Measurements from ENCODE around the gene ICAM3. TPM values are rescaled to one million over a fixed set of nuclear protein-coding genes. Genes with fewer than 3 reads are reported as not detected.

The ICAM3 gene
- total RNA-seq, 1 donor from 2014 or later: 8.7 TPM

- no peak for DNase-seq (ENCODE audit: low read depth in 2 of 2)
Observed at GRCh38 chr19:10292789-10293636, 46.4 kb downstream of the ICAM3 start.

- peak; percentile 50 to 58 for DNase-seq (ENCODE audit: low read depth in 2 of 2)
Observed at GRCh38 chr19:10292206-10292788, 47.1 kb downstream of the ICAM3 start.

GRCh38 chr19:10291554-10292205 lies 47.7 kb downstream of the ICAM3 start:
- DNase-seq (ENCODE audit: low read depth in 2 of 2): no peak

GRCh38 chr19:10290876-10291553 lies 48.4 kb downstream of the ICAM3 start:
- no peak for DNase-seq (ENCODE audit: low read depth in 2 of 2)

- no peak for DNase-seq (ENCODE audit: low read depth in 2 of 2)
Observed at GRCh38 chr19:10290357-10290875, 49.0 kb downstream of the ICAM3 start.

- DNase-seq (ENCODE audit: low read depth in 2 of 2): no peak
Observed at GRCh38 chr19:10289836-10290356, 49.5 kb downstream of the ICAM3 start, which contains the start of gene ICAM5. TSS of gene ICAM5 (plus strand) at chr19:10289952. CDS start at chr19:10290044, 92 bp downstream.

GRCh38 chr19:10289167-10289835 lies 50.1 kb downstream of the ICAM3 start:
- DNase-seq (ENCODE audit: low read depth in 2 of 2): peak; percentile 34 to 39

- peak; percentile 46 to 54 for DNase-seq (ENCODE audit: low read depth in 2 of 2)
Observed at GRCh38 chr19:10288662-10289166, 50.7 kb downstream of the ICAM3 start.

- DNase-seq (ENCODE audit: low read depth in 2 of 2): peak; percentile 53 to 77
Observed at GRCh38 chr19:10286803-10287737, 52.4 kb downstream of the ICAM3 start, which contains the start of gene ICAM4. TSS of gene ICAM4 (plus strand) at chr19:10286955. CDS start at chr19:10287013, 58 bp downstream.

GRCh38 chr19:10285393-10285792 lies 54.0 kb downstream of the ICAM3 start:
- no peak for DNase-seq (ENCODE audit: low read depth in 2 of 2)

GRCh38 chr19:10284960-10285278 lies 54.5 kb downstream of the ICAM3 start:
- no peak for DNase-seq (ENCODE audit: low read depth in 2 of 2)

- DNase-seq (ENCODE audit: low read depth in 2 of 2): no peak
Observed at GRCh38 chr19:10284065-10284959, 55.1 kb downstream of the ICAM3 start.

Other genes with a start within 250 kb of the ICAM3 start
- gene ANGPTL6, start 236.9 kb downstream of the ICAM3 start, total RNA-seq: 0.20 and 0.22 TPM in 2 replicates
- gene PPAN, start 233.3 kb downstream of the ICAM3 start, total RNA-seq: 12.6 and 23.0 TPM in 2 replicates
- 1.1 and 1.8 TPM in 2 replicates for gene P2RY11, start 227.9 kb downstream of the ICAM3 start, total RNA-seq
- gene EIF3G, start 219.7 kb downstream of the ICAM3 start, total RNA-seq: 228 and 274 TPM in 2 replicates
- gene DNMT1, start 144.7 kb downstream of the ICAM3 start, total RNA-seq: 14.9 and 15.3 TPM in 2 replicates
- gene S1PR2, start 108.3 kb downstream of the ICAM3 start, total RNA-seq: 0.20 and 0.44 TPM in 2 replicates
- gene MRPL4, start 87.4 kb downstream of the ICAM3 start, total RNA-seq: 12.9 and 13.5 TPM in 2 replicates
- 8.3 and 8.5 TPM in 2 replicates for gene ICAM1, start 68.5 kb downstream of the ICAM3 start, total RNA-seq
- gene ICAM4, start 52.7 kb downstream of the ICAM3 start, total RNA-seq: 0.22 TPM in 1 of 2 replicates, not detected in the other
- gene ICAM5, start 49.7 kb downstream of the ICAM3 start, total RNA-seq: under 0.01 TPM in 1 of 2 replicates, not detected in the other
- 0.22 and 0.40 TPM in 2 replicates for gene ZGLP1, start 29.8 kb downstream of the ICAM3 start, total RNA-seq
- 6.8 and 13.9 TPM in 2 replicates for gene FDX2, start 23.6 kb downstream of the ICAM3 start, total RNA-seq
- 5.4 and 6.2 TPM in 2 replicates for gene RAVER1, start 6.1 kb downstream of the ICAM3 start, total RNA-seq
- 41.2 and 74.0 TPM in 2 replicates for gene TYK2, start 40.9 kb upstream of the ICAM3 start, total RNA-seq
- 198 and 235 TPM in 2 replicates for gene CDC37, start 63.9 kb upstream of the ICAM3 start, total RNA-seq
- gene PDE4A, start 80.9 kb upstream of the ICAM3 start, total RNA-seq: 1.3 and 1.8 TPM in 2 replicates
- 61.9 and 87.7 TPM in 2 replicates for gene KEAP1, start 163.7 kb upstream of the ICAM3 start, total RNA-seq
- gene S1PR5, start 177.8 kb upstream of the ICAM3 start, total RNA-seq: under 0.01 TPM in 2 replicates
- 5.0 and 7.0 TPM in 2 replicates for gene ATG4D, start 204.3 kb upstream of the ICAM3 start, total RNA-seq
- gene KRI1, start 226.4 kb upstream of the ICAM3 start, total RNA-seq: 4.1 and 6.0 TPM in 2 replicates
- 4.1 and 6.5 TPM in 2 replicates for gene CDKN2D, start 229.4 kb upstream of the ICAM3 start, total RNA-seq
- not detected in 2 replicates for gene AP1M2, start 247.7 kb upstream of the ICAM3 start, total RNA-seq

Measured in lung microvascular endothelial cell (primary cell).